Measurements from ENCODE around the gene CST3.

Gene CST3

GRCh38 chr20:23652371-23652770, 14.6 kb upstream of the CST3 start:
- no peak for DNase-seq
- TF ChIP-seq CTCF (IDR thresholded peaks at IDR 0.05; ENCODE audit: low read depth, low read length): no peak
- Histone ChIP-seq H3K4me3 (ENCODE audit: low read depth, low read length) (no peak overlapping the region), H3K36me3 (no peaks in the 10 kb centered on the region), H3K9me3 (ENCODE audit: severe bottlenecking) (no peaks in the 10 kb centered on the region), H3K27me3 (ENCODE audit: insufficient read depth, low read depth, severe bottlenecking) (no peaks in the 10 kb centered on the region), H3K27ac (no peak overlapping the region)

- no peak for DNase-seq
- no peak overlapping the region for H3K27ac ChIP-seq
- H3K9me3 ChIP-seq (ENCODE audit: severe bottlenecking): no peaks in the 10 kb centered on the region
- H3K36me3 ChIP-seq: no peaks in the 10 kb centered on the region
- H3K4me3 ChIP-seq (ENCODE audit: low read depth, low read length): no peak overlapping the region
- TF ChIP-seq CTCF (IDR thresholded peaks at IDR 0.05; ENCODE audit: low read depth, low read length): no peak
- no peaks in the 10 kb centered on the region for H3K27me3 ChIP-seq (ENCODE audit: insufficient read depth, low read depth, severe bottlenecking)
Observed at GRCh38 chr20:23651117-23651516, 13.4 kb upstream of the CST3 start.

DNA sequence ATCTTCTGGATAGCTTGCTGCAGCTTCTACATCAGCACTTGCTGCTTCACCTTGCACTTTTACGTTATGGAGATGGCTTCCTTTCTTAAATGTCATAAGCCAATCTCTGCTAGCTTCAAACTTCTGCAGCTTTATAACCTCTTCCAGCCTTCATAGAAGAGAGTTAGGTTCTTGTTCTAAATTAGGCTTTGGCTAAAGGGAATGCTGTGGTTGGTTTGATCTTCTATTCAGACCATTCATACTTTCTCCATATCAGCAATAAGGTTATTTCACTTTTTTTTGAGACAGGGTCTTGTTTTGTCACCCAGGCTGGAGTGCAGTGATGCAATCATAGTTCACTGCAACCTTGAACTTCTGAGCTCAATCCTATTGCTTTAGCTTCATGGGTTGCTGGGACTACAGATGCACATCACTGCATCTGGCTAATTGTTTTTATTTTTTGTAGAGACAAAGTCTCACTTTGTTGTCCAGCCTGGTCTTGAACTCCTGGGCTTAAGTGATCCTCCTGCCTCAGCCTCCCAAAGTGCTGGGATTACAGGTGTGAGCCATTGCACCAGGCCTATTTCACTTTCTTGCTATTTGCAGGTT, 12.2 kb upstream of the CST3 start:
- no peak overlapping the region for H3K4me3 ChIP-seq (ENCODE audit: low read depth, low read length)

GRCh38 chr20:23649242-23649641, 11.5 kb upstream of the CST3 start:
- no peak overlapping the region for H3K4me3 ChIP-seq (ENCODE audit: low read depth, low read length)
- H3K36me3 ChIP-seq: no peaks in the 10 kb centered on the region
- DNase-seq: no peak
- H3K27ac ChIP-seq: no peak overlapping the region
- TF ChIP-seq CTCF (IDR thresholded peaks at IDR 0.05; ENCODE audit: low read depth, low read length): no peak
- H3K9me3 ChIP-seq (ENCODE audit: severe bottlenecking): no peaks in the 10 kb centered on the region
- no peaks in the 10 kb centered on the region for H3K27me3 ChIP-seq (ENCODE audit: insufficient read depth, low read depth, severe bottlenecking)

More for the DNA sequence above, 12.2 kb upstream of the CST3 start:
- H3K36me3 ChIP-seq: no peaks in the 10 kb centered on the region
- H3K27ac ChIP-seq: no peak overlapping the region
- no peak for DNase-seq
- H3K9me3 ChIP-seq (ENCODE audit: severe bottlenecking): no peaks in the 10 kb centered on the region
- no peaks in the 10 kb centered on the region for H3K27me3 ChIP-seq (ENCODE audit: insufficient read depth, low read depth, severe bottlenecking)
- TF ChIP-seq CTCF (IDR thresholded peaks at IDR 0.05; ENCODE audit: low read depth, low read length): no peak

DNA sequence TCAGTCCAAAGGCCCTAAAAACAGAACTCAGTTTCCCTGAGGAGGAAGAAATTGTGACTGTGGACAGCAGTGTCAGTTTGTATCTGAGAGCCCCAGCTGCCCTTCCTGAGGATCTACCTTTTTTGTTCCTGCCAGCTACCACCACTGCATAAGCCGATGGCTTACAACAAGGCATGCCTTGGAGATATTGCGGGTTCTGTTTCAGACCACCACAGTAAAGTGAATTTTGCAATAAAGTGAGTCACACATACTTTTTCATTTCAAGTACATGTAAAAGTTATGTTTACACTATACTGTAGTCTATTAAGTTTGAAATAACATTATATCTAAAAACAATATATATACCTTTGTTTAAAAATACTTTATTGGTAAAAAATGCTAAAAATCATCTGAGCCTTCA, 9.6 kb upstream of the CST3 start:
- no peak overlapping the region for H3K27ac ChIP-seq
- DNase-seq: no peak
- TF ChIP-seq CTCF (IDR thresholded peaks at IDR 0.05; ENCODE audit: low read depth, low read length): no peak

More for the DNA sequence above, 9.6 kb upstream of the CST3 start:
- Histone ChIP-seq H3K27me3 (ENCODE audit: insufficient read depth, low read depth, severe bottlenecking) (no peaks in the 10 kb centered on the region), H3K36me3 (no peaks in the 10 kb centered on the region), H3K9me3 (ENCODE audit: severe bottlenecking) (no peaks in the 10 kb centered on the region), H3K4me3 (ENCODE audit: low read depth, low read length) (no peak overlapping the region)
